Pancreas (tissue), 10 donors: ENCODE data around the gene ARPP19. TPM values are rescaled to one million over a fixed set of nuclear protein-coding genes. Genes with fewer than 3 reads are reported as not detected.
A peak's percentile ranks its signal among the peaks of the same experiment; 100 is the strongest.
"Not testable (repeated sequence)": the region's sequence is repeated elsewhere in the genome, so short reads cannot be mapped to it uniquely, and the experiment has no call there.

ENCODE experiments used
- ATAC-seq, 4 donors: fragments of 200-7000 bp; cut with Tn5 transposase; one replicate each; pipeline versions ENCODE4 v1.8.0 to v1.9.1; 2020; ENCODE audit warnings: mild to moderate bottlenecking in 4 of 4, moderate library complexity in 4 of 4
- DNase-seq, 6 donors: peaks; one replicate each; pipeline ENCODE4 v3.0.0-alpha.2; 2020
- FAIRE-seq: peaks from 2 replicates; lab custom pipeline; 2012; peaks lifted over from hg19 to GRCh38; lab: Jason Lieb, UNC
- H3K27ac ChIP-seq, 4 donors: fragments of 200-600 bp; sonication (generic); 1 replicate in 3 of 4; 2 replicates in 1 of 4; pipeline versions ENCODE4 v1.5.0 to v1.8.0; 2020
- H3K27me3 ChIP-seq, 4 donors: fragments of 200-600 bp; one replicate each; pipeline ENCODE4 v1.8.0; 2021
- H3K36me3 ChIP-seq, 3 donors: fragments of 200-600 bp; sonication (generic) in 1 of 3; one replicate each; pipeline versions ENCODE4 v1.5.0 to v1.8.0; 2020 to 2021
- H3K4me1 ChIP-seq, 3 donors: fragments of 200-600 bp; one replicate each; pipeline ENCODE4 v1.8.0; 2021
- H3K4me3 ChIP-seq, 4 donors: fragments of 200-600 bp; sonication (generic) in 2 of 4; one replicate each; pipeline versions ENCODE4 v1.5.0 to v1.8.0; 2020 to 2021
- H3K9me3 ChIP-seq, 4 donors: fragments of 200-600 bp; one replicate each; pipeline ENCODE4 v1.8.0; 2021
- CTCF ChIP-seq, 4 donors: fragments of 200-600 bp; sonication (generic) in 3 of 4; IDR thresholded peaks; one replicate each; pipeline versions ENCODE4 v1.5.0 to v1.8.0; 2021; ENCODE audit warnings: antibody characterized with exemption in 4 of 4
- WGBS, 2 donors: extraction: QIAGEN DNeasy Blood & Tissue Kit; methylation state at CpG; one replicate each; pipeline ENCODE4 v1.1.7; 2013; 5-methylcytosine and 5-hydroxymethylcytosine counted together
- intact Hi-C, 3 donors: fragments of 100-400 bp; cut with DNase I; formaldehyde crosslinking; loops; one replicate each; pipeline versions ENCODE4 v1.11.1 to v1.14.2; 2022
- polyA plus RNA-seq, 2 donors: library from polyadenylated mRNA; stranded (reverse); fragments of 200-250 nt; gene quantifications; one replicate each; pipeline ENCODE4 v1.2.3, GENCODE V29; 2013
- total RNA-seq, 6 donors: library from RNA; stranded (reverse); fragmentation: NEBNext Ultra II Directional in 4 of 6; extraction: Animal tissue kit (Norgen Biotek cat#: 25700) in 4 of 6; gene quantifications; one replicate each; pipeline versions ENCODE4 v1.2.1 to v1.2.4, GENCODE V29; 2021 to 2023
- donor health status: healthy with polysubstance abuse.
- donor health status: DM: no; HTN: no; CAD: no; lungs with moderate emphysema.
- donor health status: DM: no; HTN: no; CAD: no.
- donor health status: control.
- donor health status: control.
- donor health status: Bipolar disorder and iron deficiency.
- donor health status: DM: yes; HTN: yes; CAD: no.
- donor health status: DM: no; HTN: no; CAD: no.
- donor health status: DM: no; HTN: no; CAD: no.
- donor health status: DM: yes; HTN: yes; CAD: no.

The ARPP19 gene
- total and polyA plus RNA-seq, 8 donors: 11.4 to 73.3 (median 37.2) TPM

- FAIRE-seq (no peak), DNase-seq (no peak), ATAC-seq (no peak)
- Histone ChIP-seq H3K27ac (no peak overlapping the region), H3K4me1 (peaks cover 0 to 10% (median 0%) of the 10 kb centered on the region in 3 donors), H3K27me3 (no peaks in the 10 kb centered on the region), H3K4me3 (no peak overlapping the region), H3K9me3 (no peaks in the 10 kb centered on the region), H3K36me3 (peaks cover 0 to 19% (median 7%) of the 10 kb centered on the region in 3 donors)
- no peak for TF ChIP-seq CTCF (IDR thresholded peaks at IDR 0.05)
- intact Hi-C loops: no loop called here
- WGBS, 2 donors: 97 to 99% methylated on average over 2 of the region's 2 CpGs
Measured at GRCh38 chr15:52552303-52552702, 16.5 kb downstream of the ARPP19 start.

GRCh38 chr15:52551762-52552161 is 17.1 kb downstream of the ARPP19 start:
- Histone ChIP-seq H3K9me3 (no peaks in the 10 kb centered on the region), H3K27me3 (no peaks in the 10 kb centered on the region), H3K4me3 (no peak overlapping the region), H3K4me1 (peaks cover 0 to 9% (median 0%) of the 10 kb centered on the region in 3 donors), H3K36me3 (peaks cover 0 to 19% (median 7%) of the 10 kb centered on the region in 3 donors), H3K27ac (no peak overlapping the region)
- peak in 2 of 4 donors; percentile 71 to 78 for ATAC-seq
- WGBS, 2 donors: 91 to 95% methylated on average over 6 of the region's 6 CpGs
- DNase-seq: no peak
- no peak for TF ChIP-seq CTCF (IDR thresholded peaks at IDR 0.05)
- intact Hi-C loops: no loop called here
- FAIRE-seq: no peak

- H3K4me3 ChIP-seq, DNase-seq, FAIRE-seq, H3K27me3 ChIP-seq, H3K9me3 ChIP-seq, H3K4me1 ChIP-seq, ATAC-seq, H3K27ac ChIP-seq, intact Hi-C loops: not testable (repeated sequence)
- 76 to 91% methylated on average over 1 of the region's 1 CpG for WGBS, 2 donors
- peaks cover 0 to 19% (median 7%) of the 10 kb centered on the region in 3 donors for H3K36me3 ChIP-seq
Measured at GRCh38 chr15:52551186-52551585, 17.6 kb downstream of the ARPP19 start.

DNA sequence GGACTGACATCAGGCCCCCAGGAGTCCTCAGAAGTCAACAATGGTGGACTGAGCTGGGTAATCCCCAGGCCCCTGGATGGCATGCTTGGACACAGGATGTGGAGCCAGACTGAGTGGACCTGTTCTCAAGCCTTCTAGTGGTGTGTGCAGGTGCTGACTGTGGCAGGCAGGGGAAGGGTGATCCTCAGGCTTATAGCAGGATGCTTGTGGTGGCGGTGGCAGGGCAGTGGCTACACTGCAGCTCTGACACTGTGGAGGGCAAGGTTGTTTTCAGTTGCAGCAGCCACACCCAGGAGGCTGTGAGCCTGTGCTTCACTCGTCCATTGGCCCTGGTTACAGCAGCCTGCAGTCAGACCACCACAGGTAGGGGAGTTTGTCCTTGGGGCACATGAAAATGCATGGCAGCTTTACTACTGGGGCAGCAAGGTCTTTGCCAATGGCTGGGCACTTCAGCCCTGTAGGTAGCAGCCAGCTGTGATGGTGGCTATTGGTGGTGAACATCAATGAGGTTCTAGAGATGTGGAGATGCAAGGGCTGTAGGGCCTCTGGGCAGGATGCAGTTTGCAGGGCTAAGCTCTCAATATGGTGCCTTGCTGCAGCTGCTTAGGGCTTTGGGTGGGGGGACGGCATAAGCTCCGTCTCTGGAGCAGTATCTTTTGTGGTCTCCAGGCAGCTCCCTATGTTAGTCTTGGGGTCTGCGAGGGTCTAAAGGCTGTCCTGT is 22.6 kb downstream of the ARPP19 start:
- TF ChIP-seq CTCF (IDR thresholded peaks at IDR 0.05): no peak
- Histone ChIP-seq H3K4me3 (no peak overlapping the region), H3K27me3 (no peaks in the 10 kb centered on the region), H3K9me3 (no peaks in the 10 kb centered on the region), H3K36me3 (peaks cover 0 to 14% (median 2%) of the 10 kb centered on the region in 3 donors), H3K4me1 (no peaks in the 10 kb centered on the region), H3K27ac (no peak overlapping the region)
- DNase-seq (no peak), FAIRE-seq (no peak), ATAC-seq (peak in 1 of 4 donors; percentile 39)
- intact Hi-C loops: no loop called here
- WGBS, 2 donors: 97% methylated on average over 5 of the region's 5 CpGs

DNA sequence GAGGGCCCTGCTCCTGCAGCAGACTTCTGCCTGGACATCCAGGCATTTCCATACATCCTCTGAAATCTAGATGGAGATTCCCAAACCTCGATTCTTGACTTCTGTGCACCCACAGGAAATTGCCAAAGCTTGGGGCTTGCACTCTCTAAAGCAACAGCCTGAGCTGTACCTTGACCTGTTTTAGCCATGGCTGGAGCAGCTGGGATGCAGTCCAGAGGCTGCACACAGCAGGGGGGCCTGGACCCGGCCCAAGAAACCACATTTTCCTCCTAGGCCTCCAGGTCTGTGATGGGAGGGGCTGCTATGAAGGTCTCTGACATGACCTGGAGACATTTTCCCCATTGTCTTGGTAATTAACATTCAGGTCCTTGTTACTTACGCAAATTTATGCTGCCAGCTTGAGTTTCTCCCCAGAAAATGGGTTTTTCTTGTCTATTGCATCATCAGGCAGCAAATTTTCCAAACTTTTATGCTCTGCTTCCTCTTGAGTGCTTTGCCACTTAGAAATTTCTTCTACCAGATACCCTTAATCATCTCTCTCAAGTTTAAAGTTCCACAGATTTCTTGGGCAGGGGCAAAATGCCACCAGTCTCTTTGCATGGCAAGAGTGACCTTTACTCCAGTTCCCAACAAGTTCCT is 28.3 kb downstream of the ARPP19 start:
- intact Hi-C loops: no loop called here
- H3K9me3 ChIP-seq: no peaks in the 10 kb centered on the region
- no peak for TF ChIP-seq CTCF (IDR thresholded peaks at IDR 0.05)
- H3K27me3 ChIP-seq: no peaks in the 10 kb centered on the region
- no peaks in the 10 kb centered on the region for H3K36me3 ChIP-seq
- FAIRE-seq (no peak), DNase-seq (no peak), ATAC-seq (no peak)
- no peaks in the 10 kb centered on the region for H3K4me1 ChIP-seq
- H3K4me3 ChIP-seq: no peak overlapping the region
- no peak overlapping the region for H3K27ac ChIP-seq
- 66 to 67% methylated on average over 3 of the region's 3 CpGs for WGBS, 2 donors
